Chondrocyte (in vitro differentiated cells): Measurements from ENCODE around the gene MTA1. TPM values are rescaled to one million over a fixed set of nuclear protein-coding genes. Genes with fewer than 3 reads are reported as not detected.

Experiments
- DNase-seq: peaks from one replicate; pipeline ENCODE4 v3.0.0; 2021; ENCODE audit warnings: mixed read lengths, low spot score
- H3K27ac Mint-ChIP-seq: one replicate; pipeline ENCODE4 v1.8.0; 2021; ENCODE audit warnings: mild to moderate bottlenecking, moderate library complexity, mixed read lengths; ENCODE audit not compliant: unreplicated experiment
- H3K27me3 Mint-ChIP-seq: 2 replicates; pipeline ENCODE4 v1.8.0; 2021; ENCODE audit warnings: low read depth, mixed read lengths
- H3K36me3 Mint-ChIP-seq: 2 replicates; pipeline ENCODE4 v1.8.0; 2021; ENCODE audit warnings: low read depth, mixed read lengths
- H3K4me1 Mint-ChIP-seq: 2 replicates; pipeline ENCODE4 v1.8.0; 2021; ENCODE audit warnings: low read depth, mild to moderate bottlenecking, mixed read lengths
- H3K4me3 Mint-ChIP-seq: one replicate; pipeline ENCODE4 v1.8.0; 2021; ENCODE audit warnings: mild to moderate bottlenecking, moderate library complexity, mixed read lengths; ENCODE audit not compliant: unreplicated experiment
- H3K9me3 Mint-ChIP-seq: 2 replicates; pipeline ENCODE4 v1.8.0; 2021; ENCODE audit warnings: low read depth, mixed read lengths
- total RNA-seq: library from RNA; stranded (reverse); gene quantifications from 3 replicates; pipeline ENCODE4 v1.2.1, GENCODE V29; 2021
- TF ChIP-seq, protein P1 (sequence below): fragments of 200-600 bp; sonication (generic); IDR thresholded peaks from 2 replicates; pipeline ENCODE4 v1.5.0; 2021; ENCODE audit warnings: antibody characterized with exemption, mild to moderate bottlenecking, moderate library complexity

Gene MTA1
- total RNA-seq, 1 donor from 2014 or later = 83.6 TPM

GRCh38 chr14:105447651-105448640, 28.3 kb downstream of the MTA1 start:
- Mint-ChIP-seq H3K36me3 (peaks cover 6% of the 10 kb centered on the region), H3K4me3 (no peak overlapping the region), H3K9me3 (no peaks in the 10 kb centered on the region), H3K27ac (no peak overlapping the region), H3K27me3 (no peaks in the 10 kb centered on the region), H3K4me1 (no peaks in the 10 kb centered on the region)
- TF ChIP-seq, protein P1, sequence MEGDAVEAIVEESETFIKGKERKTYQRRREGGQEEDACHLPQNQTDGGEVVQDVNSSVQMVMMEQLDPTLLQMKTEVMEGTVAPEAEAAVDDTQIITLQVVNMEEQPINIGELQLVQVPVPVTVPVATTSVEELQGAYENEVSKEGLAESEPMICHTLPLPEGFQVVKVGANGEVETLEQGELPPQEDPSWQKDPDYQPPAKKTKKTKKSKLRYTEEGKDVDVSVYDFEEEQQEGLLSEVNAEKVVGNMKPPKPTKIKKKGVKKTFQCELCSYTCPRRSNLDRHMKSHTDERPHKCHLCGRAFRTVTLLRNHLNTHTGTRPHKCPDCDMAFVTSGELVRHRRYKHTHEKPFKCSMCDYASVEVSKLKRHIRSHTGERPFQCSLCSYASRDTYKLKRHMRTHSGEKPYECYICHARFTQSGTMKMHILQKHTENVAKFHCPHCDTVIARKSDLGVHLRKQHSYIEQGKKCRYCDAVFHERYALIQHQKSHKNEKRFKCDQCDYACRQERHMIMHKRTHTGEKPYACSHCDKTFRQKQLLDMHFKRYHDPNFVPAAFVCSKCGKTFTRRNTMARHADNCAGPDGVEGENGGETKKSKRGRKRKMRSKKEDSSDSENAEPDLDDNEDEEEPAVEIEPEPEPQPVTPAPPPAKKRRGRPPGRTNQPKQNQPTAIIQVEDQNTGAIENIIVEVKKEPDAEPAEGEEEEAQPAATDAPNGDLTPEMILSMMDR = no peak
- DNase-seq = no peak

DNA sequence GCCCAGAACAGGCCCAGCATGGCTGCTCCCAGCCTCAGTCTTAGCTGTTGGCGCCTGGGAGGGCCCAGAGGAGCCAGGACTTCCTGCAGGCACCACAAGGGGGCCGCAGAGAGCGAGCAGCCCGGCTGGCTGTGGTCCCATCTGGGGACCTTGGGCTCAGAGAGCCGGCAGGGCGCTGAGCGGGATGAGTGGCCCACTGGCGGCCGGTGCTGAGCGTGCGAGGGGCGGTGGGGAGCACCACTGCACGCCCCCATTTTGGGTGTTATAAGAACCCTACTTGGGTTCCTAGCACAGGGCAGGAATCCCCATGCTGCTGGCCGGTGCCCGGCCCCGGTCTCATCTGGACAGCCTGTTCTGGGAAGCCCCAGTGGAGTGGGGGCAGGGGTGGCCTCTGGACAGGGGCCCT, 29.1 kb downstream of the MTA1 start:
- H3K36me3 Mint-ChIP-seq = peaks cover 9% of the 10 kb centered on the region
- no peaks in the 10 kb centered on the region for H3K27me3 Mint-ChIP-seq
- no peak overlapping the region for H3K4me3 Mint-ChIP-seq
- no peaks in the 10 kb centered on the region for H3K9me3 Mint-ChIP-seq
- TF ChIP-seq, protein P1 = peak; percentile 86
- no peak overlapping the region for H3K27ac Mint-ChIP-seq
- no peaks in the 10 kb centered on the region for H3K4me1 Mint-ChIP-seq
- no peak for DNase-seq

DNA sequence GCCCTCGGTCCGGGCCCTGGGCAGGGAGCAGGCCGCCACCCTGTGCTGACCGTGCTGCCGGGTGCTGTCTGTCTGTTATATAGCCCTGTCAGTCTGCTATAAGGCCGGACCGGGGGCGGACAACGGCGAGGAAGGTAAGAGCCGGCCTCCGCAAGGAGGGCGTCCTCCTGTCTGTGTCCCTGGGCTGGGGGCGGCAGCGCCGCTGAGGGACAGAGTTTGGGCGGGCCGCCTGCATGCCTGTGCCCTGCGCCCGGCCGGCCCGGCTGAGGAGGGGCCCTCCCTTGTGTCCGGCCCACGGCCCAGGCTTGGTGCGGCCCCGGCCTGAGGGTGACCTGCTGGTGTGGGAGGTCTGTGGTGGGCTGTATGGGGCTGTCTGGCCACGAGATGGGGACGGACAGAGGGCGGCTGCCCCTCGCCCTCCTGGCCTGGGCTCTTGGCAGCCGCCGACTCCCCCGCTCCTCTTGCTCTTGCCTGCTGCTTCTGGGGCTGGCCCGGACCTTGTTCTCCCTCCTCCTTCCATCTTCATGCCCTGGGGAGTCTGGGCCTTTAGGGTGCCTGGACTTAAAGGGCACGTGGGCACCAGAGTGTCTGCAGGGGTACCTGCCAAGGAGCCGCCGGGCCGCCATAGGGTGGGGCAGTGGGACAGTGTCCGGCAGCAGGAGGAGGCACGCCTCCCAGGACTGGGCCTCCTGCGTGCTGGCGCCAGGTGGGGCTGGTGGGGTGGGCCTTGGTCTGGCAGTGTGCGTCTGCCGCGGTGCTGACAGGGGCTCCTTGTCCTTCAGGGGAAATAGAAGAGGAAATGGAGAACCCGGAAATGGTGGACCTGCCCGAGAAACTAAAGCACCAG, 29.9 kb downstream of the MTA1 start:
- no peak overlapping the region for H3K27ac Mint-ChIP-seq
- no peak overlapping the region for H3K4me3 Mint-ChIP-seq
- H3K4me1 Mint-ChIP-seq = no peaks in the 10 kb centered on the region
- H3K27me3 Mint-ChIP-seq = no peaks in the 10 kb centered on the region
- no peaks in the 10 kb centered on the region for H3K9me3 Mint-ChIP-seq
- no peak for DNase-seq
- peaks cover 9% of the 10 kb centered on the region for H3K36me3 Mint-ChIP-seq
- TF ChIP-seq, protein P1 = no peak

DNA sequence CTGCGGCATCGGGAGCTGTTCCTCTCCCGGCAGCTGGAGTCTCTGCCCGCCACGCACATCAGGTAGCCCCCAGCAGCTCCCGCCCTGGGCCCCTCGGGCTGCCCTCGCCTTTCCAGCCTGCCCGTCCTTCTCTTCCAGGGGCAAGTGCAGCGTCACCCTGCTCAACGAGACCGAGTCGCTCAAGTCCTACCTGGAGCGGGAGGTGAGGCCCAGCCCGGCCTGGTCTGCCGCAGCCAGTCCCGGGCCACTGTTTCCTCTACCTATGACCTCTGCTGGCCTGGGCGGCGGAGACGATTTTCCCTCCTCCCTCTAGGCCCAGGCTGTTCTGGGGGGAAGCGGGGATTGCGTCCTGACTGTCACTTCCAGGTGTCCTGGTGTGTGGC, 30.5 kb downstream of the MTA1 start:
- TF ChIP-seq, protein P1 = no peak
- DNase-seq = no peak
- Mint-ChIP-seq H3K36me3 (peaks cover 9% of the 10 kb centered on the region), H3K27me3 (no peaks in the 10 kb centered on the region), H3K4me1 (no peaks in the 10 kb centered on the region), H3K27ac (no peak overlapping the region), H3K4me3 (no peak overlapping the region), H3K9me3 (no peaks in the 10 kb centered on the region)
